ENCODE measurements around the gene ELMO3.

DNA sequence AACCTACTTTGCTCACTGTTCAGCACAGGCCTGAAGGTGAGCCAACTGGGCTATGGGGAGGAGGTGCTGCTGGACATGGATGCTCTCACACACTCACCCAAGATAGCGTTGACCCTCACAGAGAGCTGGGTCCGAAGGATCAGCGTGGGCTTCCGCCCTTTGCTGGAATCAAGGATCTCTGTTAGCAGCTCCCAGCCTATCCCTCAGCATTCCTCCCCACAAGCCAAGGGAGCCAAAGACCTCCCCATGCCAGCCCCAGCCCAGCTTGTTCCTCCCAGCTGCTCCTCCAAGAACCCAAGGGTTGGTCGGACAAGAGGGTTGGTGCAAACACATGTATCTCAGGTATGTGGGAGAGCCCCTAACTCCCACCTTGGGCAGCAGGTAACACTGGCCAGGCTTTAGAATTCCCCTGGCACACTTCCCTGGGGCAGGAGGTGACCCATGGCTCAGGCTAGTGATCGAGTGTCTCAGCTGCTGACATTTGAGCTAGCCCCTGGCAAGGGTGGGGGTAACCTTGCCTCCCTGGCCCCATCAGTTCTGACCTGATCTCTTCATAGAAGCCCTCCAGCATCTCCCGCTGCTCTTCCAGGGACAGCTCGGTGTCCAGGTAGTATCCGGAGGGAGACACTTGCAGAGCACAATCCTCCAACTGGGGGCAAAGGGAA, 40.0 kb downstream of the ELMO3 start:
- TF ChIP-seq POLR2AphosphoS5 (IDR thresholded peaks at IDR 0.05; ENCODE audit: insufficient read depth, low read depth, low read length) = no peak
- TF ChIP-seq, protein P1, sequence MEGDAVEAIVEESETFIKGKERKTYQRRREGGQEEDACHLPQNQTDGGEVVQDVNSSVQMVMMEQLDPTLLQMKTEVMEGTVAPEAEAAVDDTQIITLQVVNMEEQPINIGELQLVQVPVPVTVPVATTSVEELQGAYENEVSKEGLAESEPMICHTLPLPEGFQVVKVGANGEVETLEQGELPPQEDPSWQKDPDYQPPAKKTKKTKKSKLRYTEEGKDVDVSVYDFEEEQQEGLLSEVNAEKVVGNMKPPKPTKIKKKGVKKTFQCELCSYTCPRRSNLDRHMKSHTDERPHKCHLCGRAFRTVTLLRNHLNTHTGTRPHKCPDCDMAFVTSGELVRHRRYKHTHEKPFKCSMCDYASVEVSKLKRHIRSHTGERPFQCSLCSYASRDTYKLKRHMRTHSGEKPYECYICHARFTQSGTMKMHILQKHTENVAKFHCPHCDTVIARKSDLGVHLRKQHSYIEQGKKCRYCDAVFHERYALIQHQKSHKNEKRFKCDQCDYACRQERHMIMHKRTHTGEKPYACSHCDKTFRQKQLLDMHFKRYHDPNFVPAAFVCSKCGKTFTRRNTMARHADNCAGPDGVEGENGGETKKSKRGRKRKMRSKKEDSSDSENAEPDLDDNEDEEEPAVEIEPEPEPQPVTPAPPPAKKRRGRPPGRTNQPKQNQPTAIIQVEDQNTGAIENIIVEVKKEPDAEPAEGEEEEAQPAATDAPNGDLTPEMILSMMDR (IDR thresholded peaks at IDR 0.05; ENCODE audit: extremely low read depth in 1 of 2, insufficient read depth in 1 of 2, low read depth in 1 of 2, low read length in 2 of 2) = no peak
- TF ChIP-seq EZH2 (IDR thresholded peaks at IDR 0.05; ENCODE audit: borderline replicate concordance, low read depth, low read length, severe bottlenecking) = no peak

Measured in endothelial cell of umbilical vein (primary cell).